ENCODE data around the gene RANBP1. TPM values are rescaled to one million over a fixed set of nuclear protein-coding genes. Genes with fewer than 3 reads are reported as not detected.

The RANBP1 gene
- total and polyA plus RNA-seq, 2 donors (not counting 1 experiment from before 2014, with no cell fraction given), result 67.0 to 77.6 TPM

DNA sequence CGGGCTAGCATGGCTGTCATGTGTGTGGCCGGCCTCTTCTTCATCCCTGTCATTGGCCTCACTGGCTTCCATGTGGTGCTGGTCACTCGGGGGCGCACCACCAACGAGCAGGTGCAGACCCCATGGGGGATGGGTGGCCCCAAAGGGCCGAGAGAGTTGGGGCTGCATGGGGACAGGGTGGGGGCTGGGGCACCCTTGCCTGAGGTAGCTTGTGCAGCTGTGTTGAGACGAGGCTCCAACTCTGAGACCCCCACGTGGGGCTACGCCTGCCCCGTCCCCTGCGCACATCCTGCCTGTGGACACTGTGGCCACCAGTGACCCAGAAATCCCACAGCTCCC, 24.2 kb downstream of the RANBP1 start:
- ChIA-PET CTCF (no interaction called here), POLR2A (no interaction called here)
- Histone ChIP-seq H4K20me1 (ENCODE audit: control insufficient read depth, insufficient read depth, low read length, poor library complexity, severe bottlenecking) (peaks cover 44% of the 10 kb centered on the region), H3K36me3 (replicated peaks in 1 of 2; ENCODE audit: control extremely low read depth in 1 of 2, control insufficient read depth in 1 of 2, extremely low read depth in 1 of 2, insufficient read depth in 2 of 2, low read length in 1 of 2) (peaks cover 0 to 7% of the 10 kb centered on the region in 2 experiments), H3K4me1 (ENCODE audit: control insufficient read depth in 2 of 2, insufficient read depth in 2 of 2, low read length in 2 of 2) (peaks cover 3 to 22% of the 10 kb centered on the region in 2 donors), H3K9me3 (ENCODE audit: control extremely low read depth in 1 of 3, control insufficient read depth in 2 of 3, insufficient read depth in 1 of 3, low read length in 2 of 3) (no peaks in the 10 kb centered on the region), H3K4me2 (replicated peaks; ENCODE audit: low read depth, low read length, poor library complexity, severe bottlenecking) (no peak overlapping the region), H3K27ac (ENCODE audit: low read length in 2 of 2) (no peak overlapping the region), H3K9ac (ENCODE audit: low read length) (no peak overlapping the region), H3K27me3 (replicated peaks in 1 of 4; ENCODE audit: control extremely low read depth in 1 of 4, control insufficient read depth in 3 of 4, insufficient read depth in 4 of 4, low read length in 3 of 4) (no peaks in the 10 kb centered on the region), H2AFZ (ENCODE audit: insufficient read depth, low read depth, low read length, poor library complexity, severe bottlenecking) (no peak overlapping the region), H3K4me3 (ENCODE audit: control extremely low read depth in 1 of 5, extremely low read depth in 1 of 5, insufficient read depth in 1 of 5, low read depth in 2 of 5, low read length in 4 of 5) (no peak overlapping the region), H3K79me2 (ENCODE audit: control insufficient read depth, insufficient read depth, low read length) (peaks cover 18% of the 10 kb centered on the region)
- DNase-seq (no peak), ATAC-seq (ENCODE audit: low read depth) (no peak)
- Mint-ChIP-seq H3K9me3 (ENCODE audit: insufficient read depth) (no peaks in the 10 kb centered on the region), H3K27ac (no peak overlapping the region), H3K4me3 (no peak overlapping the region), H3K27me3 (no peaks in the 10 kb centered on the region), H3K4me1 (peaks cover 21% of the 10 kb centered on the region)
- intact Hi-C loops (cut with micrococcal nuclease), result no loop called here
- no peak for TF ChIP-seq EZH2 (IDR thresholded peaks at IDR 0.05; ENCODE audit: borderline replicate concordance, insufficient read depth, low read depth, low read length, poor library complexity, severe bottlenecking)
- TF ChIP-seq, protein P1, sequence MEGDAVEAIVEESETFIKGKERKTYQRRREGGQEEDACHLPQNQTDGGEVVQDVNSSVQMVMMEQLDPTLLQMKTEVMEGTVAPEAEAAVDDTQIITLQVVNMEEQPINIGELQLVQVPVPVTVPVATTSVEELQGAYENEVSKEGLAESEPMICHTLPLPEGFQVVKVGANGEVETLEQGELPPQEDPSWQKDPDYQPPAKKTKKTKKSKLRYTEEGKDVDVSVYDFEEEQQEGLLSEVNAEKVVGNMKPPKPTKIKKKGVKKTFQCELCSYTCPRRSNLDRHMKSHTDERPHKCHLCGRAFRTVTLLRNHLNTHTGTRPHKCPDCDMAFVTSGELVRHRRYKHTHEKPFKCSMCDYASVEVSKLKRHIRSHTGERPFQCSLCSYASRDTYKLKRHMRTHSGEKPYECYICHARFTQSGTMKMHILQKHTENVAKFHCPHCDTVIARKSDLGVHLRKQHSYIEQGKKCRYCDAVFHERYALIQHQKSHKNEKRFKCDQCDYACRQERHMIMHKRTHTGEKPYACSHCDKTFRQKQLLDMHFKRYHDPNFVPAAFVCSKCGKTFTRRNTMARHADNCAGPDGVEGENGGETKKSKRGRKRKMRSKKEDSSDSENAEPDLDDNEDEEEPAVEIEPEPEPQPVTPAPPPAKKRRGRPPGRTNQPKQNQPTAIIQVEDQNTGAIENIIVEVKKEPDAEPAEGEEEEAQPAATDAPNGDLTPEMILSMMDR (IDR thresholded peaks at IDR 0.05), result no peak
- 94% methylated on average over 9 of the region's 11 CpGs for WGBS (ENCODE audit: insufficient coverage)

DNA sequence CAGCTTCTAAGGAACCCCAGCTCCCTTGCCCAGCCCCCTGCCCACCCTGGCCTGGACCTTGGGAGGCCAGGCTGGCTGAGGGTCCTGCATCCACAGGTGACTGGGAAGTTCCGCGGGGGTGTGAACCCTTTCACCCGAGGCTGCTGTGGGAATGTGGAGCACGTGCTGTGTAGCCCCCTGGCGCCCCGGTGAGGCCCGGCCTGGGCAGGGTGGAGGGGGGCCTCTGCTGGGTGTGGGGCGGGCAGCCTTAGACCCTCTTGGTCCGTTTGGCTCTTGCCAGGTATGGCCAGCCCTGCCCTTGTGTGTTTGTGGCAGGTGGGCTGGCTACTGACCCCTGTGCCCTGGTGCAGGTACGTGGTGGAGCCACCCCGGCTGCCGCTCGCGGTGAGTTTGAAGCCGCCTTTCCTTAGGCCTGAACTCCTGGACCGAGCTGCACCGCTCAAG, 24.6 kb downstream of the RANBP1 start:
- Histone ChIP-seq H3K4me2 (replicated peaks; ENCODE audit: low read depth, low read length, poor library complexity, severe bottlenecking) (no peak overlapping the region), H4K20me1 (ENCODE audit: control insufficient read depth, insufficient read depth, low read length, poor library complexity, severe bottlenecking) (peaks cover 39% of the 10 kb centered on the region), H3K27me3 (replicated peaks in 1 of 4; ENCODE audit: control extremely low read depth in 1 of 4, control insufficient read depth in 3 of 4, insufficient read depth in 4 of 4, low read length in 3 of 4) (no peaks in the 10 kb centered on the region), H3K36me3 (replicated peaks in 1 of 2; ENCODE audit: control extremely low read depth in 1 of 2, control insufficient read depth in 1 of 2, extremely low read depth in 1 of 2, insufficient read depth in 2 of 2, low read length in 1 of 2) (peaks cover 0 to 7% of the 10 kb centered on the region in 2 experiments), H3K9me3 (ENCODE audit: control extremely low read depth in 1 of 3, control insufficient read depth in 2 of 3, insufficient read depth in 1 of 3, low read length in 2 of 3) (no peaks in the 10 kb centered on the region), H3K4me1 (ENCODE audit: control insufficient read depth in 2 of 2, insufficient read depth in 2 of 2, low read length in 2 of 2) (peaks cover 0 to 18% of the 10 kb centered on the region in 2 donors), H3K9ac (ENCODE audit: low read length) (no peak overlapping the region), H3K4me3 (ENCODE audit: control extremely low read depth in 1 of 5, extremely low read depth in 1 of 5, insufficient read depth in 1 of 5, low read depth in 2 of 5, low read length in 4 of 5) (no peak overlapping the region), H3K79me2 (ENCODE audit: control insufficient read depth, insufficient read depth, low read length) (peaks cover 16% of the 10 kb centered on the region), H2AFZ (ENCODE audit: insufficient read depth, low read depth, low read length, poor library complexity, severe bottlenecking) (no peak overlapping the region), H3K27ac (ENCODE audit: low read length in 2 of 2) (no peak overlapping the region)
- Mint-ChIP-seq H3K4me3 (no peak overlapping the region), H3K9me3 (ENCODE audit: insufficient read depth) (no peaks in the 10 kb centered on the region), H3K27ac (no peak overlapping the region), H3K4me1 (peaks cover 17% of the 10 kb centered on the region), H3K27me3 (no peaks in the 10 kb centered on the region)
- TF ChIP-seq, protein P1 (IDR thresholded peaks at IDR 0.05), result no peak
- TF ChIP-seq EZH2 (IDR thresholded peaks at IDR 0.05; ENCODE audit: borderline replicate concordance, insufficient read depth, low read depth, low read length, poor library complexity, severe bottlenecking), result no peak
- intact Hi-C loops (cut with micrococcal nuclease), result no loop called here
- ChIA-PET CTCF (no interaction called here), POLR2A (no interaction called here)
- 95% methylated on average over 17 of the region's 17 CpGs for WGBS (ENCODE audit: insufficient coverage)
- no peak for ATAC-seq (ENCODE audit: low read depth)
- no peak for DNase-seq
